GM19240 (cell line): ENCODE measurements around the gene INSM2.

Experiments used
- DNase-seq: peaks from one replicate; pipeline ENCODE4 v3.0.0; 2011; ENCODE audit warnings: low spot score; ENCODE audit not compliant: insufficient read length

Gene INSM2

GRCh38 chr14:35549551-35549950 lies 15.6 kb downstream of the INSM2 start:
- DNase-seq = no peak

DNA sequence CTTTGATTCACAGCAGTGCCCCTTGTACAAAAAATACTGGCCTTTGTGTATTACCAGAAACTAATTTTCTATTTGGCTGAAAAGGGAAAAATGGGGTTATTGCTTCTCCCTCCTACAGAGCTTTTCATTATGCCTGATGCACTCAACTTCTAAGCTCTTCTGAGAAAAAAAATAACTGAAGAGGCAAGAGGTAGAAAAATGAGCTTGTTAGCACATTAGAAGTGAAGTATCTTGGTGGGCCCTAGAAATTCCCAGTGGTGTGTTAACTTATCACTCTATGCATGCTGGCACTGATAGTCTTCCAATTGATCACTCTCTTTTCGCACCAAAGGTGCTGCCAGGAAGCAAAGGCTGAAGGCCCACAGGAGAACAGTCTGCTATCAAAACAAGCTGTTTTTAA lies 17.1 kb downstream of the INSM2 start:
- DNase-seq = no peak

DNA sequence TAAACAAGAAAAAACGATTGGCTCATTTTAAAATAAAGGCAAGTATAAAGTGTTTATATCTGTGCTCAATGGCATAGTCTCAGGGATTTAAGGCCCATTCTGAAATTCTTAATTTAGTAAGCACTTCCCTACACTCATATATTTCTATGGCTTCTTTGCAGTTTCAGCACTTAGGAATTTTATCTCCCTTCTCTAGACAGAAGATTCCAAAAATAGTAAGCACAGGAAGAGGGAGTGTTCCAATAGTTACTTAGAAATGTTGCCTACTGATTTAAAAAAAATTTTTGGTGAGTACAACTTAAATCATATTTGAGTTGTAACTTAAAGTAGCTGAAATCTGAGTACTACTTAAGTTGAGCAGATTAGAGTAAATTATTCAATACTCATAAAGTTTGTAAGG lies 19.8 kb downstream of the INSM2 start:
- no peak for DNase-seq

DNA sequence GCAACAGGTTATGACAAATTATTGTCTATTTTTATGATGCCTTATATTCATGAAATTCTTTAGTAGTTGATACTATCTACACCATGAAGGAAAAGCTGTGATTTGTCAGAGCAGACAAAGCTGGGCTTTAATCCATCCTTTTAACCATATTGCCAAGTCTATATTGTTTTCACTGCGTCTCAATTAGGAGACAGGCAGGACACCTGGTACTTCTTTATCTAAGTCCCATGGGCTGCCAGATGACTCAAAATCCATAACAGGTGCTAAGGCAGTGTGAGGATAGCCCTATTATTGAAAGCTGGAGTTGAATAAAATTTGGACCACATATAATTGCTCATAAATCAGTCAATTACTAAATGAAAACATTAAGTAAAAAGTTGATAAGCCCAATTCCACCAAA lies 22.6 kb downstream of the INSM2 start:
- DNase-seq = no peak

GRCh38 chr14:35557221-35557747 lies 23.3 kb downstream of the INSM2 start:
- no peak for DNase-seq

GRCh38 chr14:35558680-35559079 lies 24.7 kb downstream of the INSM2 start:
- DNase-seq = no peak

- no peak for DNase-seq
Measured at GRCh38 chr14:35565871-35566464, 32.0 kb downstream of the INSM2 start.

DNA sequence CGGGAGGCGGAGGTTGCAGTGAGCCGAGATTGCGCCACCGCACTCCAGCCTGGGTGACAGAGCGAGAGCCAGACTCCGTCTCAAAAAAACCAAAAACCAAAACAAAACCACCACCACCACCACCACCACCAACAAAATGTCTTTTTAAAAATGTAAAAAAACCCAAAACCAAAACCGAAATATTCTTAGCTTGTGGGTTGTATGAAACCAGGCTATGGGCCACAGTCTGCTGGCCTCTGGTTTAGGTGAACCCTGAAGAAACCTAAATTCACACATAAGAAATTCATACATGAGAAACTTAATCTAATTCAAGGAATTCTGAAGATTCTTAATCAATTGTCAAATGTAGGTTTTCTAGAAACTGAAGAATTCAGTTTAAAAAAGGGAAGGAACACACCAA lies 37.6 kb downstream of the INSM2 start:
- DNase-seq = no peak

DNA sequence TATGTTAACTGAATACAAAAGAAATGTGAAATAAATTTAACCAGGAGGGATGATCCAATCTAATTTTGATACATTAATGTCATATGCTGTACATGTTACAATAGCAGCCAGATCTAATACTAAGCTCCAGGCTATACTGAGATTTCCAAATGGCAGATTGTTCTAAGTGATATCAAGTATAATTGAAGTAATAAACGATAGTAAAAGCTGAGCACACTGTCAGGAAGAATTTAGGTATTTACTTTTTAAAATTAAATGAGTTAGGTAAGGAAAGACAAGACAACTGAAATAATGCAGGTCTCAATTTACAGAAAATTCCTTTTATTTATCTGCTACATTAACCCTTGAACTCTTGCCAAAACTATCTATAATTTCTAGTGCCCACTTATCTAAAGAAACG lies 39.9 kb downstream of the INSM2 start:
- no peak for DNase-seq

DNA sequence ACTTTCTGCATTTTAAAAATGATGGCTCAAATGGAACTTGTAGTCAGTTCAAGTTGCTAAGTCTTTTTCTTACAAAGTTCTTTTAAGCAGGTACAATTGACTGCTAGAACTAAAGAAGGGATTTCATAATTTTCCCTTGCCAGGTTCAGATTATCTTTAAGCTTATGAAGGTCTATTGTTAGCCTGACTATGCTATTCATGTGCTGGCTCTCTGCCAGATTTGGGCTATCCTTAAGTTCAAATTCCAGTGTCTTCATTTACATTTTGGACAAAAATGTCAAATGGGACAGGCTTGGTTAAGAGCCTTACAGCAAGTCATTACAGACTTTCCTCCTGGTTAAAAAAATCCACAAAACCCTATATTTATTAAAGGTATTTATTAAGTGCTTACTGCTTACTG lies 42.3 kb downstream of the INSM2 start:
- no peak for DNase-seq

DNA sequence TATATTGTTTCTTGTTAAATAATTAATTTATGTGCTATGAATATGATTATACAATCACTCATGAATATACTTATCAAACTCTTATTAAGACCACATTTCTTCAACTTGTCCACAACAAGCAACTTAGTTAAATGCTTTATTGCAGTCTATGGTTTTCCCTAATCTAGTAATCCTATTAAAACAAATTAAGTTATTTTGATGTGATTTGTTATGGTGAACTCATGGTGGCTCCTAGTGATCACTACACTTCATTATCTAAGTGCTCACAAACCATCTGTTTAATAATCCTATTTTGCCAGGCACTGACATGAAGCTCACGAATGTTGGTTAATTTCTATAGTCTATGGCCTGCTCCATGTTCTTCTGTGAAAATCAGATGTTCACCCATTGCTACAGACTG lies 42.9 kb downstream of the INSM2 start:
- no peak for DNase-seq

GRCh38 chr14:35578135-35578534 lies 44.2 kb downstream of the INSM2 start:
- DNase-seq = no peak

- DNase-seq = no peak
Measured at GRCh38 chr14:35578639-35579038, 44.7 kb downstream of the INSM2 start.
